ENCODE measurements around the gene GLB1L.

The GLB1L gene

DNA sequence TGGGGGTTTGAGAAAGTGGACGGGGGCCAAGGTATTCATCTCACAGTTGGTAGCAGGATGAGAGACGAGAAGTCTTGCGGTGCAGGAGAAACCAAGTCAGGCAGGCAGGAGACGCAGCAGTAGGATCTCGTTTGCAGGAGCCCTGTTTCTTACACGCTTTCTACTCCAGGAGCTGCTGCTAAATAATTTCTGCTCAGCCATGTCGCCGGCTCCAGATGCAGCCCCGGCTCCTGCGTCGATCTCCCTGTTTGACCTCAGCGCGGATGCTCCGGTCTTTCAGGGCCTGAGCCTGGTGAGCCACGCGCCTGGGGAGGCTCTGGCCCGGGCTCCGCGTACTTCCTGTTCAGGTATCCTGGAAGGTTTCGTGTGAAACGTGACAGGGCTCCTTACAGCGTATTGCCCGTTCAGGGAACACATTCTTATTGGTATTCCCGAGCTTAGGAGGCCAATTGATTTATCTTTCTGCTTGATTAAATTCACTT is 15.1 kb downstream of the GLB1L start:
- Mint-ChIP-seq H3K27ac (peak overlapping the region; percentile 98), H3K36me3 (peaks cover 29 to 41% of the 10 kb centered on the region in 2 donors), H3K9me3 (no peaks in the 10 kb centered on the region), H3K27me3 (no peaks in the 10 kb centered on the region), H3K4me3 (peak overlapping the region; percentile 97 to 98), H3K4me1 (peaks cover 19 to 40% of the 10 kb centered on the region in 2 donors)
- ATAC-seq (replicated peaks) (peak; percentile 29 to 35), DNase-seq (peak; percentile 32)

DNA sequence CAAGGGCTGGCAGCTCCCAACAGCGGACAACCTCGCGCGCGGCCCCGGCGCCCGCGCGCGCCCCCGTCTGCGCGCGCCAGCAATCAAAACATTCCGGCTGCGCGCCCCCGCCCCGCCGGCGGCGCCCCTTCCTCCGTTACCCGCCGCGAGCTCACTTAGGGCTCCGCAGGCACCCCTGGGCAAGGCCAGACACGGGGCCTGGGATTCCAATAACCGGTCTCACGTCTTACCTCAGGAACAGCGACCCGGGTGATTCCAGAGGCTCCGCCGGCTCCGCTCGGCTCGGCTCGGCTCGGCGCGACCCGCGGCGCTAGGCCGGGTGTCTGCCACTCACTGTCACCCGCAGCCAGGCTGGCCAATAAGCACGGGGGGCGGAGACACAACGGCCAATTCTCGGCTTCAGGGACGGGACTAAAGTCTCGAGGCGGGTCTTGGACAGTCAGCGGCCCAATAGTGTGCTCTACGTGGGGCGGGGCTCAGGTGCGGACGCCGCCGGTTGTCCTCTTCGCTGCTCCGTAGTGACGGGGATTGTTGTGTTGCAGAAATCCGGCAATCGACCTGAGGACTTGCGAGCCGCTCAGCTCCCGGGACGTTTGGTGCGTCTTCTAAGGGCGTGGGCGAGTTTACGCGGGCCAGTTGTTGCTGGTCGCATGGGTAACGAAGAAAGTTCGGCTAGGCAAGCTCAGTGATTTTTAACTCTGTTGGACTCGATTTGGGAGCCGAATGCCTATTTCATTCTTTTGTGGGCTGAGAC is 15.8 kb downstream of the GLB1L start, which contains the start of the genes ANKZF1 and ATG9A:
ANKZF1 (plus strand) TSS at position 502 of the 754 bp plus-strand sequence. CDS start 452 bp downstream, outside the sequence.
ATG9A (minus strand) TSS at position 332 of the 754 bp plus-strand sequence. CDS start 1,612 bp downstream, outside the sequence.
- peak; percentile 99 for DNase-seq
- H3K27ac Mint-ChIP-seq = peak within 1 kb of the TSS; percentile 98
- ATAC-seq (replicated peaks) = peak; percentile 97 to 98
- H3K36me3 Mint-ChIP-seq = peaks cover 30 to 41% of the 10 kb centered on the region in 2 donors
- no peaks in the 10 kb centered on the region for H3K9me3 Mint-ChIP-seq
- H3K27me3 Mint-ChIP-seq = no peaks in the 10 kb centered on the region
- peaks cover 18 to 40% of the 10 kb centered on the region in 2 donors for H3K4me1 Mint-ChIP-seq
- H3K4me3 Mint-ChIP-seq = peak within 1 kb of the TSS; percentile 97 to 98

DNA sequence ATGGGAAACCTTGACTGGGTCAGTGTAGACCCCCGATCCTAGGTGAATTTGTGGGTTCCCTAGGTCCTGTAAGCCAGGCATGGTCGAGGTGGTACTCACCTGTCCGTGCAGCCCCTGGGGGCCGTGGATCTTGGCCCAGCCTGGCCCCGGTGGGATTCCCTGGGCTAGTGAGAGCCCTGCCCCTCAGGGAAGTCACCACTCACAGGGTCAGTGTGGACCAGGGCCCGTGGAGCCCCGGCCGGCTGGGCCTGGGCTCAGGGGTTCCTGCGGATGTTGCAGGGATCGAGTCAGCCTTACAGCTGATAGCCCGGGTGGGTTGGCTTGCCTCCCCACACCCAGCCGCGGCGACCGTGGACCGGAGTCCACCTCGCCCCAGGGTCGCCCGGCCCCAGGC is 16.3 kb downstream of the GLB1L start:
- ATAC-seq (replicated peaks) = no peak
- peaks cover 32 to 41% of the 10 kb centered on the region in 2 donors for H3K36me3 Mint-ChIP-seq
- DNase-seq = peak; percentile 10
- H3K4me3 Mint-ChIP-seq = peak overlapping the region; percentile 97 to 98
- no peaks in the 10 kb centered on the region for H3K27me3 Mint-ChIP-seq
- H3K27ac Mint-ChIP-seq = peak overlapping the region; percentile 59
- peaks cover 16 to 35% of the 10 kb centered on the region in 2 donors for H3K4me1 Mint-ChIP-seq
- H3K9me3 Mint-ChIP-seq = no peaks in the 10 kb centered on the region

DNA sequence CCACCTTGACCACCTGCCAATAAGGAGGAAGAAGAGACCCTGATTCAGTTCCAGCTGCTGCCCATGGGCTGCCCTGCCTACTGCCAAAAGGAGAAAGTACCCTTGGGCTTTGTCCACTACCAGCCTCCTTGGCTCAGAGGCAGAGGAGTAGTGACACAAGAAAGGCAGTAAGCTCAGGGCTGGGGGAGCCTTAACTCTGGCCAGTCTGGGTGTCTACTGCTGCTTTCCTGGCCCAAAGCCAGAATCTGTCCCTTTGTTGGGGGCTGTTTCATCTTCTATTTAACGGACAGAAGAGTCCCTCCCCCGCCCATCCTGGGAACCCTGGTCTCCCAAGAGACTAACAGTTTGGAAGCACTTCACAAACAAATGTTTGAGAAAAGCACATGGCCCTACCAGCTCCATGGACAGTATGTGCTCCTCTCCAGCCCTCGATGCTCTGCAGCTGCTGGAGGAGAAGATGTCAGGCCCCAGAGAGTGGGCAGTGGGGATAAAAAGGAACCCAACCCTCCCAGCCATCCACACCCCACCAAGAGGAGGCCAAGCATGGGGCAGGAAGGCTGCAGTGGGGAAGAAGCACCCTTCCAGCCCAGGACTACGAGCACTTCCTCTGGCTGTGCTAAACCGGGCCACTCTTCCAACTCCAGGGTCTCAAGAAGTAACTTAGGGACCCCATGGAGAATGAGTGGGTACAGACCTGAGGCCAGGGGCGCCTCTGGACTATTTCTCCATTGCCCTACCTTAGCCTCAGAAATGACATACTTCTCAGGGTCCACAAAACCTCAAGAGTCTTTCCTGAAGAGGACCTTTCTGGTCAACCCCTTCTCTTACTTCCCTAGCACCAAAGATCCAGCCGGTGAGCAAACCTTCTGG is 17.0 kb downstream of the GLB1L start:
- no peaks in the 10 kb centered on the region for H3K9me3 Mint-ChIP-seq
- DNase-seq (no peak), ATAC-seq (replicated peaks) (no peak)
- peaks cover 16 to 31% of the 10 kb centered on the region in 2 donors for H3K4me1 Mint-ChIP-seq
- H3K4me3 Mint-ChIP-seq = peak overlapping the region; percentile 97 to 98
- peak overlapping the region; percentile 59 for H3K27ac Mint-ChIP-seq
- H3K36me3 Mint-ChIP-seq = peaks cover 39 to 41% of the 10 kb centered on the region in 2 donors
- H3K27me3 Mint-ChIP-seq = no peaks in the 10 kb centered on the region

DNA sequence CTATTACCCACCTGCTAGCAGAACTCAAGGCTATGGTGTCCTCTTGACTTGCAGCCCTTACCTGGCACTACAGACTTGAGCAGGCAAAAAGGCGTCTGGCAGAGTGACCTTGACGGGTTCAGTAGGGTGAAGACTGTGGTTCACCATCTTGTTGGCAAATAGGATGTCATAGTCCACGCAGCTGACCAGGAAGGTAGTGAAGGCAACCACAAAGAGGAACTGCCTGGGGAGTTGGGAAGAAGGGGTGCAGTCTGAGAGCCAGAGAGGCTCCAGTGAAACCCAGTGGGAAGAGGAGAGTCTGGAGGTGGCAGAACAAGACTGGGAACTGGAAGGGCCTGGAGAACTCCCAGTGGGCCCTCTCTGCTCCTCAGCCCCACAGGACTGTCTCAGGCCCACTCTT is 19.9 kb downstream of the GLB1L start:
- no peaks in the 10 kb centered on the region for H3K27me3 Mint-ChIP-seq
- H3K36me3 Mint-ChIP-seq = peaks cover 52 to 63% of the 10 kb centered on the region in 2 donors
- DNase-seq = no peak
- H3K4me3 Mint-ChIP-seq = no peak overlapping the region
- no peaks in the 10 kb centered on the region for H3K9me3 Mint-ChIP-seq
- no peak for ATAC-seq (replicated peaks)
- peaks cover 15 to 32% of the 10 kb centered on the region in 2 donors for H3K4me1 Mint-ChIP-seq
- H3K27ac Mint-ChIP-seq = peak overlapping the region; percentile 25

DNA sequence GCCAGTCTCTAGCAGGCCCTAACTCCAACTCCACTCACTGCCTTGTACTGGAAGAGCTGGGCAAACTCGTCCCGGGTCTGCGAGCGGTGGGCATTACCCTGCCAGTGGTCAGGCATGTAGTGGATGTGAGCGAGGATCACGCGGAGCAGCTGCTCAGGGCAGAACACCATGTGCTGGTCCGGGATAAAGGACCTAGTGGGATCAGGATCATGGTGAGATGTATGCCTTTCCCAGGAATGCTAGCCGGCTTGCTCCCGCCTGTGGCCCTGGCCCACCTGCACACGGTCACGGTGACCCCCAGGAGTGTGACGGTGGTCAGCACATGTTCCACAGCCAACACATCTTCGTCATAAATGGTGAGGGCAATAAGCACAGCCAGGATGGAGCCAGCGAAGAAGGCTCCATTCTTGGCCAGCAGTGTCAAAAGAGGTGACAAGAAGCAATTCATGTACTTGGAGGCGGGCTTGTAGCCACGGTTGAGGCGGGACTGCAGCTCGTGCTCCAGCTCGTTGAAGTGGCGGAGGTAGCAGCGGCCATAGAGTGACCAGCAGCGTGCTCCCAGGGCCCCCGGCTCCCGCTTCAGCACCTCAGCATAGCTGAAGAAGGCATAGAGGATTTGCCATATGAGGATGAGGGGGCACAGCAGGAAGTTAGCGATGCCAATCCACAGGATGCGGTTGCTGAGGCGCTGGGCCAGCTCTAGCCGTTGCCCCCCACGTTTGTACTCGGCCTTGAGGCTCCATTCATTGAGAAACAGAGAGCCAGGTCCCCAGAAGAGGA is 21.2 kb downstream of the GLB1L start:
- no peak overlapping the region for H3K27ac Mint-ChIP-seq
- no peaks in the 10 kb centered on the region for H3K9me3 Mint-ChIP-seq
- no peak overlapping the region for H3K4me3 Mint-ChIP-seq
- no peak for ATAC-seq (replicated peaks)
- peaks cover 48 to 62% of the 10 kb centered on the region in 2 donors for H3K36me3 Mint-ChIP-seq
- H3K4me1 Mint-ChIP-seq = peaks cover 15 to 46% of the 10 kb centered on the region in 2 donors
- no peak for DNase-seq
- H3K27me3 Mint-ChIP-seq = no peaks in the 10 kb centered on the region

DNA sequence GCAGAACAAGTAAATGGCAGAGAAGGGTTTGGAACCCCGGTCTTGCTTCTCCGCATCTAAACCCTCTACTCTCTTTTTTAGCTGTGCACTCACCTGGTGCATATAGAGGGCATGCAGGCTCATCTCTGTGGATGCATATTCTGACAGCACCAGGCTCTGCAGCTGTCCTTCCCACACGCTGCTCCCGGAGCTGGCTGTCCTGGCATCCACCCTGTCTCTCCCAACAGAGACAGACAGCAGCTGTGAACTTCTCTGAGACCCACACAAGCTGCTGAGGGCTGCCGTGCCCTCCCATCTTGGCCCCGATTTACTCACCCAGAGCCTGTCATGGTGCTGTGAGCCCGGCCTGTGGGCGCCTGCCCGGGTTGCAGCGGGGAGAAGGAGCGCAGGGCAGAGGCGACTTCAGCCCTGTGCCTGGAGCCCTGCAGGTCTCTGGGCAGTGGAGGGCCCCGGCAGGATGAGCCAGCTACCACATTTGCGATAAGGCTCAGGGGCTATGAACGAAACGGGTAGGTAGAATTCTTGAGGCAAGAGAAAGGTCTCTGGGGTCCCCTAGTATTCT is 23.2 kb downstream of the GLB1L start:
- Mint-ChIP-seq H3K9me3 (no peaks in the 10 kb centered on the region), H3K27ac (no peak overlapping the region), H3K4me1 (peaks cover 14 to 40% of the 10 kb centered on the region in 2 donors), H3K4me3 (no peak overlapping the region), H3K27me3 (no peaks in the 10 kb centered on the region), H3K36me3 (peaks cover 48 to 58% of the 10 kb centered on the region in 2 donors)
- ATAC-seq (replicated peaks) = no peak
- no peak for DNase-seq

DNA sequence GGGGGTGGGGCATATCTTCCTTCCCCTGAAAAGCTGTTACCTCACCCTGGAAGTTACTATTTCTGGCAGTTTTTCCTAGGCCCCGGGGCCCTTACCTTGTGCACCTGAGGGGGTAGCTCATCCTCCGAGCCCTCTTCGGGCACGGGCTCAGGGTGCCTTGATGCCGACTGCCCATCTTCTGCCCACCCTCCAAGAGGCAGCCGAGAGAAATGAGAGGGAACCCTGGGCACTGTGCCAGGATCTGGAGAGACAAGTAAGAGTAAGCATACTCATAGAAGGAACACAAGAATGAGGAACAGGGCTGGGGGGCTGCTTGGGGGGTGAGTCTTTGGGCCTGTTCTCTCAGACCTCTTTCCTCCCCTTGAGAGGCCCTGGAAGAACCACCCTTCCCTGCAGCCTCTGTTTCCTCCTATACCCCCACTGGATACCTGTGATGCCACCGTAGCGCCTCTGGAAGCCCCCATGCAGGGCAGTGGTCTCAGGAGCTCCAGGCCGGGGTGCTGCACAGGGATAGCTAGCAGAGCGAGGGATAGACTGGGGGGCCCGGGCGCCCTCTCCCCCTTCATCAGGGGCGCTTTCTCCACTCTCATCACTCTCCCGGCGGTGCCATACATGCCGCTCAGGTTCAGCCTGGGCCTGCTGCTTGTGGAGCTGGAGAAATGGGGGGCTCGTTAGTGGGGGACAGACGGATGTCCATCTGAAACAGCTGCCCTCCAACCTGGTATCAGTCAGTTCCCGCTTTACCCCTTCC is 24.4 kb downstream of the GLB1L start:
- ATAC-seq (replicated peaks) (no peak), DNase-seq (no peak)
- Mint-ChIP-seq H3K4me1 (peaks cover 20 to 47% of the 10 kb centered on the region in 2 donors), H3K27me3 (no peaks in the 10 kb centered on the region), H3K9me3 (no peaks in the 10 kb centered on the region), H3K27ac (no peak overlapping the region), H3K4me3 (no peak overlapping the region), H3K36me3 (peaks cover 53 to 63% of the 10 kb centered on the region in 2 donors)

DNA sequence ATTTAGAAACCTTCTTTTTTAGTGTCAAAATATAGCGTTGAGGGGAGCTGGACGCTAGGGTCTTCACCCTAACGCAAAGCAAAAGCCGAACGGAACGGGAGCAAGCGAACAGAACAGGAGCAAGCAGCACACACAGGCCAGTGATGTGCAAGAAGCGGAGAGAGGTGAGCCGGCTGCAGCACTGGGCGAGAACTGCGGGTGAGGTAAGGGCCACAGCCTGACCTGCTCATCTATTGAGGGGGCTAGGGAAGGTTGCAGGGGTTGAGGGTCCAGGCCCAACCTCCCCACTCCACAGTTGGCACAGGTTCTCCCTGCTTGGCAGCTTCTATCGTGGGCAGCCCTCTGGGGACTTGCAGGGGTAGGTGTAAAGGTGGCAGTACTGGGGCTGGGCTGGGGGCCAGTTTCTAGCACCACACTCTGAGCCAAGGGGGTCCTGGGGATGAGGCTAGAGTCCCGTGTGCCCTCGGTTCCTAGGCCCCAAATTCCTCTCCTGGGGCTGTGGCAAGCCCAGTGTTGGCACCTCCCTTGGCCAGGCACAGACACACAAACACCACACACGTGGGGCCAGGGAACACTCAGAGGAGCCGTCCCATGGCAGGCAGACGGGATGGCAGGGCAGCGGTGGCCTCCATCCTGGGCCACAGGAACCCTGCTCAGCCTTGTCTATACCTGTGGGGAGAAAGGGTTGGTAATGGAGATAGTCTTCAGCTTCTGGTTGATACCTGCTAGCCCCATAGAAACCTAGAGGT is 25.3 kb downstream of the GLB1L start:
- no peak overlapping the region for H3K27ac Mint-ChIP-seq
- no peaks in the 10 kb centered on the region for H3K27me3 Mint-ChIP-seq
- H3K36me3 Mint-ChIP-seq = peaks cover 46 to 59% of the 10 kb centered on the region in 2 donors
- DNase-seq (no peak), ATAC-seq (replicated peaks) (no peak)
- no peaks in the 10 kb centered on the region for H3K9me3 Mint-ChIP-seq
- peak overlapping the region; percentile 6 to 95 for H3K4me3 Mint-ChIP-seq
- peaks cover 20 to 43% of the 10 kb centered on the region in 2 donors for H3K4me1 Mint-ChIP-seq

DNA sequence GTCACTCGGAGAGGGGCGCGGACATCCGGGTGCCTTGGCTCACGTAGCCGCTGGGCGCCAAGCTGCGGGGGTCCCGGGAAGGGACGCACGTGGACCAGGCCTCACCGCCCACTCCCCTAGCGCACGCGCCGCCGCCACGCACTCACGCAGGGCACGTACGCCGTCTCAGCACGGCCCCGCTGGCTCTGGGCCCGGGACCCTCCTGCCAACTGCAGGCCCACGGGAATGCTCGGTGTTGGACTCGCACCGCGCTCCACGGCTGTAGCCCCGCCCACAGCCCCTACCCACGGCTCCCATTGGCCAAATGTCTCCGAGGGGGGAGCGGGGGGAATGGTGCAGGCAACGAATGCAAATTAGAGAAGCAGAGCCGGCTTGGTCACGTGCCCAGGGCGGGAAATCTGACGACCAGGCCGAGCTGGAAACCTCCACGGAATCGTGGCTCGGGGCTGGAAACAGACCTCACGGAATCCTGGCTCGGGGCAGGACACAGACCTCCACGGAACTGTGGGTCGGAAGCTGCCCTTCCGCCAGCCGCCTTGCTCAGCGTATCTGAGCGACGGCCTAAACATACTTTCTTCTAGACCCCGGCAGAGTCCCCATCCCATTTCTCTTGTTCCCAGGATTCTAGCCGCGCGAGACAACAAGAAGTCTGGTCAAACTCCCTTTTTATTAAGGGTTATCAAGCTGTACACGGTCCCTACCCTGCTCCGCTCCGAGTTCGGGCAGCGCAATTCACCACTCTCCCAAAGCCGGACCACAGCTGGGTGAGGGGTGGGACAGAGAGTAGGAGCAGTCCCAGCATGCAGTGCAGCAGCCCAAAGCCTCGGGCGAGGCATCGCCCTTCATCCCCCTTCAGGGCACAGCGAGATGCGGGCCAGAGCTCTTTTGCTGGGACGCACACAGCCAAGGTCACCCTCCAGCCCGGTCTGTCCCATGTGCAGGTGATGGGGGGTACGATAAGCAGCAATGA is 26.2 kb downstream of the GLB1L start, which contains the start of gene ABCB6:
ABCB6 (minus strand) TSS at position 227 of the 970 bp plus-strand sequence. CDS start 285 bp downstream, outside the sequence.
- H3K36me3 Mint-ChIP-seq = peaks cover 44 to 59% of the 10 kb centered on the region in 2 donors
- ATAC-seq (replicated peaks) (peak; percentile 84 to 91), DNase-seq (peak; percentile 86)
- peak within 1 kb of the TSS; percentile 90 to 95 for H3K4me3 Mint-ChIP-seq
- H3K27ac Mint-ChIP-seq = peak within 1 kb of the TSS; percentile 93
- H3K9me3 Mint-ChIP-seq = no peaks in the 10 kb centered on the region
- no peaks in the 10 kb centered on the region for H3K27me3 Mint-ChIP-seq
- peaks cover 21 to 40% of the 10 kb centered on the region in 2 donors for H3K4me1 Mint-ChIP-seq

DNA sequence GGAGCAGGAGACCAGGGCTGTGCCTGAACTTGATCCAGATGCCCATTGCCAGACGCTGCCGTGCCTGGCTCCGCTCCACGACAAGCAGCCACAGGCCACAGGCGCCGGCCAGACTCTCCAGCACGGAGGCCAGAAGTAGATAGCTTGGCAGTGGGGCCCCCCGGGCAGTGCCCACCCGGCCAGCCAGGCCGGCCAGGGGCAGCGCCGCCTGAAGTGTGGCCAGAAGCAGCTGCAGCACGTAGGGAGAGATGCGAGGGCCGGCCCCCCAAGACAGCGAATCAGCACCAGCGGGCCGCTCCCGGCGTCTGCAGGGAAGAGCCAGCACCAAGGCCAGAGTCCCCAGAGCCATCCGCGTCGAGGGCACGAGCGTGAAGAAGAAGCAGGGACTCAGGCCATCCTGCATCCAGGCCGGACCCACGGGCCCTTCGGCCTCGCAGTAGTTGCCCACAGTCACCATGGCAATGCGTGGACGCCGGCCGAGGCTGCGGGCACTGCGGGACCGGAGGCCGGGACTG is 27.0 kb downstream of the GLB1L start:
- H3K4me1 Mint-ChIP-seq = peaks cover 21 to 40% of the 10 kb centered on the region in 2 donors

More for the DNA sequence above, 27.0 kb downstream of the GLB1L start:
- peak overlapping the region; percentile 93 for H3K27ac Mint-ChIP-seq
- DNase-seq = no peak
- H3K36me3 Mint-ChIP-seq = peaks cover 45 to 56% of the 10 kb centered on the region in 2 donors
- no peaks in the 10 kb centered on the region for H3K9me3 Mint-ChIP-seq
- ATAC-seq (replicated peaks) = peak; percentile 52 to 55
- H3K27me3 Mint-ChIP-seq = no peaks in the 10 kb centered on the region
- peak overlapping the region; percentile 90 to 95 for H3K4me3 Mint-ChIP-seq
